GM21576 (cell line): ENCODE results near the gene MAP7.
"Not testable (repeated sequence)": the region's sequence is repeated elsewhere in the genome, so short reads cannot be mapped to it uniquely, and the experiment has no call there.

Experiments
- ATAC-seq: cut with Tn5 transposase; IDR thresholded peaks from one replicate; pipeline ENCODE4 v1.9.1; 2021; ENCODE audit warnings: mild to moderate bottlenecking, moderate library complexity; ENCODE audit not compliant: unreplicated experiment

Gene MAP7

DNA sequence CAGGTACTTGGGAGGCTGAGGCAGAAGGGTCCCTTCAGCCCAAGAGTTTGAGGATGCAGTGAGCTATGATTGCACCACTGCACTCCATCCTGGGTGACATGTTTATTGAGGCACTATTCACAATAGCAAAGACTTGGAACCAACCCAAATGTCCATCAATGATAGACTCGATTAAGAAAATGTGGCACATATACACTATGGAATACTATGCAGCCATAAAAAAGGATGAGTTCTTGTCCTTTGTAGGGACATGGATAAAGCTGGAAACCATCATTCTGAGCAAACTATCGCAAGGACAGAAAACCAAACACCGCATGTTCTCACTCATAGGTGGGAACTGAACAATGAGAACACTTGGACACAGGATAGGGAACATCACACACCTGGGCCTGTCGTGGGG lies 149.0 kb downstream of the MAP7 start:
- ATAC-seq, result not testable (repeated sequence)

DNA sequence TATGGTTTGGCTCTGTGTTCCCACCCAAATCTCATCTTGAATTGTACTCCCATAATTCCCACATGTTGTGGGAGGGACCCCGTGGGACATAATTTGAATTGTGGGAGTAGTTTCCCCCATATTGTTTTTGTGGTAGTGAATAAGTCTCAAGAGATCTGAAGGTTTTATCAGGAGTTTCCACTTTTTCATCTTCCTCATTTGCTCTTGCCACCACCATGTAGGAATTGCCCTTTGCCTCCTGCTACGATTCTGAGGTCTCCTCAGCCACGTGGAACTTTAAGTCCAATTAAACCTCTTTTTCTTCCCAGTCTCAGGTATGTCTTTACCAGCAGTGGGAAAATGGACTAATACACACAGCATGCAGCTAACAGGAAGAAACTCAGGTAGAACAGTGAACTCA lies 151.8 kb downstream of the MAP7 start:
- no peak for ATAC-seq

DNA sequence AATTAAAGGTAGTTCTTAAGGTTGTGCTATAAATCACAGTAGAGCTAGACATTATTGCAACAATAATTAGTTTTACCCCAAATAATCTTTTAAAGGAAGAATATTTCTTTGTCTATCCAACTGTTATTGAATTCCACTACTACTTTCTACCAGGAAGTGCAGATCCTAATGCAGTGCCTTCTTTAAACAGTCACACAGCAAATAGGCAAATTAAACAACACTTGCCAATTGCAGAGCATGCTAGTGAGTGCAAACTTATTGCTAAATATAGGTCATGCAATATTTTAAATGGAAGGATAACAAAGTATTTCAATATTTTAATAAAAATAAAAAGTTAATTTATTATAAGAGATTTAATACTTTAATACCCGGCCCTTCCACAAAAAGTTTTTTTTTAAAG lies 153.3 kb downstream of the MAP7 start:
- ATAC-seq, result no peak

DNA sequence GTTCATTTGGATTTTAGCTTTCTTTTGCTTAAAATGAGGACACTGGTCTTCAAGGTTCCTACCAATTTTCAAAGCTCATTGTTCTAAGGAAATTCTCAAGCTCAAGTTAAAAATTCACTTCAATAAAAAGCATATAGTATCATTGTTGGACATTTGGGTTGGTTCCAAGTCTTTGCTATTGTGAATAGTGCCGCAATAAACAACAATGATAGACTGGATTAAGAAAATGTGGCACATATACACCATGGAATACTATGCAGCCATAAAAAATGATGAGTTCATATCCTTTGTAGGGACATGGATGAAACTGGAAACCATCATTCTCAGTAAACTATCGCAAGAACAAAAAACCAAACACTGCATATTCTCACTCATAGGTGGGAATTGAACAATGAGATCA lies 159.3 kb downstream of the MAP7 start:
- not testable (repeated sequence) for ATAC-seq

DNA sequence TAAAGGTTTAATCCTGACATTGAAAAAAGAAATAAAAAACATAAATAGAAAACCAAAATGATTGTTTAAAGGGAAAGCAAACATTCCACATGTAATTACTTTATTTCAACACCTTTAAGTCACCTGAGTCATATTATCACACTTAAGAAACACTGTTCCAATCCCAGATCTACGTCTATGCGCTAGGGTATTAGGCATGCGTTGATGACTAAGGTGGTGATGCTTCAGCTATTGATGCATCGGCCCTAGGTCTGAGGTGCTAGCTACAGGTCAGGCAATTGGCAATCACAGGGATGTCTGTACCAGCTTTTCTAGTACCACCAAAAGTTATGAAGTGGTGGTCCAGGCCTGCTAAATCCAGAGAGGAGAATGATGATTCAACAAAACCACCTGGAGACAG lies 162.9 kb downstream of the MAP7 start:
- no peak for ATAC-seq

DNA sequence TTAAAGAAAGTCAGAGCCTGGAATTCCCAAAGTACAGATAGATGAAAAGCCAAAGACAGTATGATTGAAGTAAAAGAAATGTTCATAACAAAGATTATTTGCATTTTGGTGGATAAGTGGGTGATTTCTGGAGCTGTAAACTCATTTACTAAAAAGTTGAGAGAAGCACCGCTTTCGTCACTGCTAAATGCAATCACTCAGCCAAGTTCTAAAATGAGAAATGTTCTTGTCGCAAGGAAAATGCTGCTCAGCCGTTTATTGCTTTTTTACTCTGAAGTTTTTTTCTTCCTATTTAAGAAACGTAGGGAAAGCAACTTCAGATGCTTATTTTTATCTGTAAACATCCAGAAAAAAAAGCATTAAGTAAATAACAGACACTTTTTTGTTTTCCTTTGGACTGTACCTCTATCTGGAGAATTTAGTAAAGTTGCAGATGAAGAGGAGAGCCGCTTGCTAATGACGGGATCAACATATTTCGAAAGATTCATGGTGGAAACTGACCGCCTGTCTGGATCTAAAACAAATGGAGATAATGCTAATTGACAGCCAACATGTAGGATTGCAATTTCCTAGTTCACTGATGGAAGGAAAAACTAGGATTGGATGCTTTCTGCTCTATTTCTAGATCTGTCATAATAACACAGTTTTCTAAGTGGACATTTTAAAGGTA lies 166.8 kb downstream of the MAP7 start:
- no peak for ATAC-seq

DNA sequence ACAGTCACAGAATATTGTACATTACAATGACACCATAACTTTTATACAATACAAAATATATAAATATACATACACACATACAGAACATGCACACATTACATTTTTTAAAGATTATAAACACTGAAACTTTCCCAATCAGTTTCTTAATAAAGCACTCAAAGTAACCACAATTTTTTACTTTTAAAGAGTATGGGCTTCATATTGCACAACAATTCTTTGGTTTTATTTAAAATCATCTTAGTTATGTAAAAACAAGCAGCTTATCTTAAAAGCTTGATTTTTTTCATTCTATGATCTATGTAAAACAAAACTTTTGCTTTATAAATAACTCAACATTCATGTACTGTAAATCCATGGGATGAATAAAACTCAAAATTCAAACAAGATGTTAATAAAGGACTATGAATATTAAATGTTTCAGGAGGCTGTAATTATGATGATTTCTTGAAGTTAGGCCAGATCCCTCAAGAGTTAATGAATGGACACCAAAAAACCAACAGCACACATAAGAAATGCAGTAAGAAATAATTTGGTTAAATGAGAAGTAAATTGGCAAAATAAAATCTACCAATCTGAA lies 167.5 kb downstream of the MAP7 start:
- no peak for ATAC-seq

DNA sequence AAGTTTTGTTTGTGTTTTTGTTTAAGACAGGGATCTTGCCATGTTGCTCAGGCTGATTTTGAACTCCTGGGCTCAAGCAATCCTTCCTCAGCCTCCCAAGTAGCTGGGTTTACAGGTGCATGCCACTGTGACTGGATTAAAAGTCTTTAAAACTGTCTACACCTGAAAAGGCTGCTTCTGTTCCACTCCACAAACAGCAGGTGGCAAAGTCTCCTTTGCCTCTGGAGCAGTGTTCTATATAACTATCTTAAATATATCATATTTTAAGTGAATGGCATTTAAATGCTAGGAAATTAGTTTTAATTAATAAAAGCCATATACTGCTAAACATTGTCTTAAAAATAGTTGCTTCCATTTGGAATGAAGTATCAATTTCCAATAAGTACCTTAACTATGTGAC lies 171.3 kb downstream of the MAP7 start:
- no peak for ATAC-seq

DNA sequence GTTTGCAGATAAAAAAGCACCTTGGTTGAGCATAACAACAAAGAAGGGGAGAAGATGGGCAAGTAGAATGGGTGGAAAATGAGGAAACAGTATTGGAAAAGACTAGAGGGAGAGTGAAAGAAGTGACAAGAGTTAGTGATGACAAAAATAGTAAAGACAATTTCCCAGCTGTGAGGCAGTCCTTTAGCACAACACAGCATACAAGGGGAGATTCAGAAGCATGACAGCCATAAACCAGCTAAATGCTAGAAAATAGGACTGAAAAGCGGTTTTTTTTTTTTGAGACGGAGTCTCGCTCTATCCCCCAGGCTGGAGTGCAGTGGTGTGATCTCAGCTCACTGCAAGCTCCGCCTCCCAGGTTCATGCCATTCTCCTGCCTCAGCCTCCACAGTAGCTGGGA lies 174.4 kb downstream of the MAP7 start:
- ATAC-seq, result not testable (repeated sequence)

DNA sequence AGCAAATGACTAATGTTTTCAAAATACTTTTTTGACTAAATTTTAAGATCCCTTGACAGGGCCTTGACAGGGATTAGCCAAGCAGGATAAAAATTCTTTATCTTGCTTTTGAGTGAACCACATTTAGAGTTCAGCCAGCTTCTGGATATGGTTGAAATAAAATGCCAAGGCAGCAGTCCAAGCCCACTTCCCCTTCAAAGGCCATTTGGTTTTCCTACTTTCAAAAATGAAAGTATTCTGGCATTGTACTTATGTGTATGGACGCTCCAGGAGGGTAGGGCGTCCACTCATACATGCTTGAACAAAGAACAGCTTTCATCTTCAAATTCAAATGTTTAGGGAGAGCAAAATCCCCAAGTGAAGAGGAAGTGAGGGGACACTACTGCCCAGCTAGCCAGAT lies 178.3 kb downstream of the MAP7 start:
- no peak for ATAC-seq

DNA sequence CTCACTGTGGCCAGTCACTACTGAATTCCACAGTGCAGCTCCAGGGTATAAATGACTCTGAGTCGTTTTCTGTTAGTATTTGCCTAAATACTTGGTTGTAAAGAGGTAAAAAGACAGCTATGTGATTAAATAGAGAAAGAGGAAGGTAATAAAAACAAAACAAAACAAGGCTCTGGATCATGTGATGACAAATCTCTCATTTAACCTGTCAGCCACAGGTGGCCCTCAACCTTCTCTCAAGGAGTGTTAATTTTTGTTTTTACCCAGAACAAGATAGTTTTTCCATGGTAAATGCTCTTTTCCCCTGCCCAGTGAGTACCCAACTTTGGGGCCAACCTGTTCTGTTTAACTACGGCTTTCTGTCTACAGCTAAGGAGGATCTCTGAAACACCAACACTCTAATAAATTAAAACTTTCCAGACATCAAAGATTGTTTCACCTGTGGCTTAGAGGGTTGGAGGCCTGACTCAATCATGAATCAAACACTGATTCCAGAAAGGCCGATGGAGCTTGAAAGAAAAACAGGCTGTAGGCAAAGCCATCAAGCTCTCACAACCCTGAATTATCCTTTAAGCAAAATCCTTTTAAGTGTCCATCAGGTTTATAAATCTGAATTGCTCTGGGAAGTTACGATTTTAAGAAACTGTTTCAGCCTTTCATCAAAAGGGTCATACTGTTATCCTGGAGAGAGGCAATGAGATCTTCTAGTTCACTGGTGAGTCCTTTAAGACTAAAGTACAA lies 179.1 kb downstream of the MAP7 start:
- no peak for ATAC-seq

DNA sequence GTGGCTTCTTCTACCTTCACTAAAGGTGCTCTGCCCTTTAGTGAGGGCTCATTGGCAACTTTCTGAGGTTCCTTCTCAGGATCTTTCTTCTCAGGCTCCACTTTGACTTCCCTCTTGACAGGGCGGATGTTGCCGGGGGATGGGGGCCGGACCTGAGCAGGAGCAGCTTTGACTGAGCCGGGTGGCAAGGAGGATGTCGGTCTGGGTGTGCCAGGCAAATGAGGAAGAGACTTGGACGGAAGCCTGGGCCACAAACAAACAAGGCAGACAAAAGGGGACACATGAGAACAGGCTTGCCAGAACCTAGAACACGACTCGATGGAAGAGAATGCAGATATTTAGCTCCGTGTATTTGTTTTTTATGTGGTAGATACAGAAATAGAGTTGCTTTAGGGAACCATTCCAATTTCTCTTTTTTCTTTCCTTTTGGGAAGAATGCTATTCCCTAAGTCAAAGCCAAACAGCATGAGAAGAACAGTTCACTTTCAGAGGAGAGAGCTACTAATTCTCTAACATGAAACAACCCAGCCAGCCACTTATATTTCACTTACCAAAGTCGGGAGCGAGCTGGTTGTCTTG lies 184.4 kb downstream of the MAP7 start:
- ATAC-seq, result no peak

DNA sequence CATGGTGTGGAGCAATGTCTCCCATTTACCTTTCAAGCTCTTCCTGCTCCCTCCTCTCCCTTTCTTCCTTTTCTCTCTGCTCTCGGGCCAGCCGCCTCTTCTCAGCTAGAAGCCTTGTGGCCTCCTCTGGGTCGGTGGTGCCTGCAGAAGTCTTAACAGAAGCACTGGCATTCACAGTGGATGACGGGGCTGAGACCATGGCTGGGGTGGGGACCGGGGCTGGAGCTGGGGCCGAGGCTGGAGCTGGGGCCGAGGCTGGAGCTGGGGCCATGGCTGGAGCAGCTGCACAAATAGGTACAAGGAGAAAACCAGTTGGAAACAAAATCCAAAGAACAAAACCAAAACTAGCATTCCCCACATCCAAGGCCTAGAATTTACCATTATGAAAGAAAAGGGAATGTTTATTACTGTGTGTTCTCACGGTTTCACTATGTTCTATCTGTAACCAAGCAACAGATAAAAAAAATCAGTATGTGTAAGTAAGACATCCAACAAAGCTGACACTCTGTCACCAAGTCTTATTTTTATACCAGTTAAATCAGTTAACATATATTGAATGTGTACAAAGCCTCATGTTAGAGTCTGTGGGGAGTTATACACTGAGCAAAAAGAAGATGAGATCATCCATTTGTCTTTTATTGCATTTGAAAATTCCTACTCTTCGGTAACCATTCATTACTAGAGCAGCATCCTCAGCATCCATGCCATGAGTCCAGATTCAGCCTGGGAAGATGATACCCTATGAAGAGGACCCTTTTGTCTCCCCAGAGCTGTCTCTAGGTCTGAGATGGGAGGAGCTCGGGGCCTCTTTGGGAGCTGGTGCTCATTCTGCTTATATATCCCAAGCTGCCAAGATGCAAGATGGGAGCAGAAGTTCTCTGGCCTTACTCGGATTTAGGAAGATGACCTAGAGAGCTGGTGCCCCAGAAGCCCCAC lies 187.5 kb downstream of the MAP7 start:
- no peak for ATAC-seq

DNA sequence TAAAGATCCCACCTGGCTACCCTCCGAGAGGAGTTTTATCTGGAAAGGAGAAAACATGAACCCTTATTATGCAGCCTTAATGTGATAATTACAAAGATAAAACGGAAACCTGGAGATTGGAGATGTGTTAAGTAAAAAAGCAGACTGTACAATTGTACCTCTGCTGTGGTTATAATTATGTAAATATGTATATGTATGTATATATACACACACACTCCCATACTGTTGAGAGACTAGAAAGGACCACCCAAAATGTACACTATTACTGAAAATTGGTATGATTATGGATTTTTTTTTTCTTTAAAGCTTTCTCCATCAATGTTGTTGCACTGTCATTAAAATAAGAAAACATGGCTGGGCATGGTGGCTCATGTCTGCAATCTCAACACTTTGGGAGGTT lies 188.4 kb downstream of the MAP7 start:
- no peak for ATAC-seq

DNA sequence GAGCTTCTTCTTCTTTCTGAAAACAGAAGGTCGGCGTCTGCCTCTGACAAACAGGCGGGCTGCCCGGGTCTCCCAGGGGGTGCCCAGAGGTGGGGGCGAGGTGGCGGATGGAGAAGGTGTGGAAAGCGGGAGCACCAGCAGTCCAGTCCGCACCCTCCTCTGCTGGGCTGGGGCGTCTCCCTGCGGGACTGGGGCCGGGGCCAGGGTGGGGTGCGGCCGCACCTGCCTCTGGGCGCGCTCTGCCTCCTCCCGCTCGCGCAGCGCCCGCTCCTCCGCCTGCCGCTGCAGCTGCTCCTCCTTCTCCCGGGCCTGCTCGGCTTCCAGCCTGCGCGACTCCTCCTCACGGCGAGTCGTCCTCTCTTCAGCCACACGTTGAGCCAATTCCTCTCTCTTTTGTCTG lies 189.4 kb downstream of the MAP7 start:
- no peak for ATAC-seq

DNA sequence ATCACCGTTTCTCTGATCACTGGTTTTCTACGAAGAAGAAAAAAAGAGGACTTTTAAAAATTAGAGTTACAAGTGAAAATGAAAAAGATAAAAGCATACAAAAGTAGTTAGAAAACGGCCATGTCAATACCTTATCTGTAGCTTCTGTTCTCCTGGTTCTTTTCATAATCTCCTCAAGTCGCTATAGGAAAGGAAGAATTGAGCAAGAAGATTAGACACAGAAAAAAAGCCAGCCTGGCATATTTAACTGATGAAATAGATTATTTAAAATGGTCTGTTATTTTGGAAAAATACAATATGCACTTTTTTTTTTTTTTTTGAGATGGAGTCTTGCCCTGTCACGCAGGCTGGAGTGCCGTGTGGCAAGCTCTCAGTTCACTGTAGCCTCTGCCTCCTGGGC lies 190.4 kb downstream of the MAP7 start:
- no peak for ATAC-seq

DNA sequence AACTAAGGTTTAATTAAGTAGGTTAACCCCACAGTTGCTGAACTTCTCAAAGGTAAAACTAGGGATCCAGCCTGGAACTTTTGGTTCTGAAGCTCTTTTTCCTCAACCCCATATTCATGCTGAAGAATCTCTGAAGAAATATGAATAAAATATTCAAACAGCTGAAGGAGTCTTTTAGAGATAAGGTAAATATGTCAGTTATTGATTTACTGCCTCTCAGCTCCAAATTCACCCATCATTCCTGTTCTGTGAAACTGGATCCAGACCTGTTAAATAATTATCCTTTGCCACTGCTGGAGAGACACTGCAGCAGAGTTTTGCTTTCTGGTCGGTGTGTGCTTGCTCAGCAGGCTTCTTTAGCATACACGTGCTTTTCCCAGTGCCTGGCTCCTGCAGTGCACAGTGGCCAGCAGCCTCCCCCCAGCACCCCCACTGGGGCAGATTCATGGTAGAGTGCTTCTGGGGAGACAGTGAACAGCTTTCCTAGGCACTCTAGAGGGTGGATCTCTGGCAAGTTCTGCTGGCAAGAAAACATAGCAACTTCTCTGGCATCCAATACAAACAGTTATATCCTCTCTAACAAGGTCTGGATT lies 198.6 kb downstream of the MAP7 start:
- no peak for ATAC-seq

DNA sequence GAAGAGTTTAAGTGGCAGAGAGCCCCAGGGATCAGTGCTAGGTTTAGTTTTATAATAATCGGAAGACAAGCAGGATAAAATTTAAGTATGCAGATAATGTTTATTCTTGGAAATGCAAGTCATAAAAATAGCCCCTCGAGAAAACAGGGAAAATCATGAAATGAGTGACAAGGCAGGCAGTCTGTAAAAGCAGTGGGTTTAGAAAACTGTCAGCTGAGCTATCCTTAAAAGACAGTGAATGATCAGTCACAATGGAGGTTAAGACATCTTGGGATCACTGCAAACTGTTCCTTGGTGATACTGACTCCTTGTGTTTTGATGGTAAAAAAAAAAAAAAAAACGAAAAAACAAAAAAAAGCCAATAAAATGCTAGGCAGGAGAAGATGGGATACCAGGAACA lies 199.3 kb downstream of the MAP7 start:
- no peak for ATAC-seq

DNA sequence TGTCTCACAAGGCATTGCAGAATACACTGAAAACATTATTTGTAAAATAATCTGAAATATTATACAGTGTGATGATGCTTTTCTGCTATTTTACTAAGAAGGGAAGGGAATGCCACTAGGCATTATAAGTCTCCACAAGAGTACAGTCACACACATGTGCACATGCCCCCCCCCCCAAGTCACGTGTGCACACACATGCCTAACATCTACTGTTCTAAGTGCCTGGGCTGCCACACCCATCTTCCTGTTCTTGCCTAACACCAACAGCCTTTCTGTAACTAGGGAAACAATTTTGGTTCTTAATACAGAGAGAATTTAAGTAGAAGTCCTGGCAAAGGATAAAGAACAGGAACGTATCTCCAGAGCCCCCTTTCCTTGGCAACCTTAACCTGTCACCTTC lies 202.4 kb downstream of the MAP7 start:
- ATAC-seq, result no peak

DNA sequence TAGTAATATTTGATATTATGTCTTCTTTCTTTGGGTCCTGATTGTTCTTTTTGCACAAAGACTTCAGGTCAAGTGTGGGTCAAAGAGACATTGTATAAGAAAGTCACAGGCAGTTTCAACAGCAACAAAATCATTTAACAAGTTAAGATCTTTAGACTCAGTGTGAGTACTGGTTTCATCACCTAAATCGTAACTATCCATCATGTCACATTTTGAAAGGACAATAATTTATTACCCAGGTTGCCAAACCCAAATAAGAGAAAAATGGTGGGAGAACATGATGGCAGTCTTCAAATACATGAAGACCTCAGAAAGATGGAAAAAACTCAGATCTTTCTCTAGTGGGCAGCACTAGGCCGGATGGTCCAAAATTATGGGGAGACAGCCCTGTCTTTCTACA lies 205.1 kb downstream of the MAP7 start:
- ATAC-seq, result no peak

DNA sequence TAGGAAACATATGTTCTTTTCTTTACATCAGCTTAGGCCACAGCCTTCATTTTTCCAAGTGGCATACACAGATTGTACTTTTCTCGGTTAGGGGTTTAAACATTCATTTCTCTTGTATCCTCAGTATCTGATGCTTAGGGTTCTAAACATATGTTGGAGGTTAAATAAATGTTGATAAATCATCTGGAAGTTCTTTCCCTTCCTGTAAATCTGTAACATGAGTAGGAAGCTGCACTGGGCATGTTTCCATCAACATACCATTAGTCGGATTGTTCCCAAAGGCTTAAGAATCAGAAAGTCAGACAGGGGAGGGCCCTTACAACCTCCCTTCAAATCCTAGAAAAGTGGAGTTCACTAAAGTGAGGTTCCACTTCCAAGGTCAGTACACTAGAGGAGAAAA lies 205.8 kb downstream of the MAP7 start:
- ATAC-seq, result no peak
